PFSK-1 (cell line): ENCODE data around the gene DOK5.

Experiments
- POLR2AphosphoS5 ChIP-seq: IDR thresholded peaks from 2 replicates; pipeline ENCODE4 v1.6.1; 2012; ENCODE audit warnings: low read depth, mild to moderate bottlenecking, control low read depth, low read length, moderate library complexity
- REST ChIP-seq, 2 experiments: IDR thresholded peaks; 2 replicates each; pipeline versions ENCODE4 v1.6.1 to v1.8.0; 2011 to 2012; ENCODE audit warnings: low read depth in 2 of 2, low read length in 2 of 2, control low read depth in 1 of 2, inconsistent platforms in 1 of 2, mild to moderate bottlenecking in 1 of 2, moderate library complexity in 1 of 2; ENCODE audit not compliant: insufficient read depth in 1 of 2
- SIN3A ChIP-seq: IDR thresholded peaks from 2 replicates; pipeline ENCODE4 v1.6.1; 2012; ENCODE audit warnings: mild to moderate bottlenecking, low read length, moderate library complexity, borderline replicate concordance; ENCODE audit not compliant: insufficient read depth
- TAF1 ChIP-seq: IDR thresholded peaks from 2 replicates; pipeline ENCODE4 v1.6.1; 2012; ENCODE audit warnings: low read length, control low read depth, borderline replicate concordance; ENCODE audit not compliant: insufficient read depth

GRCh38 chr20:54629632-54630031 lies 154.2 kb downstream of the DOK5 start:
- no peak for TF ChIP-seq POLR2AphosphoS5
- no peak for TF ChIP-seq SIN3A
- TF ChIP-seq REST (IDR thresholded peaks at IDR 0.05; ENCODE audit: insufficient read depth in 1 of 2, low read depth in 2 of 2, low read length in 2 of 2), result no peak
- no peak for TF ChIP-seq TAF1
